ENCODE measurements around the gene HIPK2.

Gene HIPK2

DNA sequence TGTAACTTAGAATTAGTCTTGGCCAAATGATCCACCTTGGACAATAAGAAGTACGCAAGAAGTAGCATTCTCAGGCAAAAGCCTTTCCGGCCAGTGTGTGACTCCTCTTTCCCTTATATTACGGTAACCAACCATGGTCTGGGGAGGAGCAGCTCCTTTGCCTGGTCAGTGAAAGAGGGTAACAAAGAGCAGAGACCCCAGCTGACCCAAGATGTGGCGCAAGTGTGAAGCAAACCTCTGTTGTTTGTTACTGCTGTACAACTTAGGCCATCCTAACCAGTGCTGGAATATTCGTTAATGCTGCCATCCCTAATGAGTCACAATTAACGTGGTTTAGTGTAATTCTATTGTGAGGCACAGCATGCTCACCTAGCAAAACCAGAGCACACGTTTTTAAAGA lies 44.0 kb downstream of the HIPK2 start:
- H3K4me3 ChIP-seq (ENCODE audit: low read depth, low read length): no peak overlapping the region
- peaks cover 32% of the 10 kb centered on the region for H3K4me1 ChIP-seq
- H3K4me2 ChIP-seq (ENCODE audit: low read length): no peak overlapping the region
- no peak overlapping the region for H2AFZ ChIP-seq
- H3K9me3 ChIP-seq (ENCODE audit: control insufficient read depth, low read length): no peaks in the 10 kb centered on the region
- H3K36me3 ChIP-seq (ENCODE audit: control insufficient read depth, insufficient read depth, low read length): no peaks in the 10 kb centered on the region
- H3K9ac ChIP-seq: no peak overlapping the region
- H3K79me2 ChIP-seq: peaks cover 28% of the 10 kb centered on the region
- TF ChIP-seq, protein P1, sequence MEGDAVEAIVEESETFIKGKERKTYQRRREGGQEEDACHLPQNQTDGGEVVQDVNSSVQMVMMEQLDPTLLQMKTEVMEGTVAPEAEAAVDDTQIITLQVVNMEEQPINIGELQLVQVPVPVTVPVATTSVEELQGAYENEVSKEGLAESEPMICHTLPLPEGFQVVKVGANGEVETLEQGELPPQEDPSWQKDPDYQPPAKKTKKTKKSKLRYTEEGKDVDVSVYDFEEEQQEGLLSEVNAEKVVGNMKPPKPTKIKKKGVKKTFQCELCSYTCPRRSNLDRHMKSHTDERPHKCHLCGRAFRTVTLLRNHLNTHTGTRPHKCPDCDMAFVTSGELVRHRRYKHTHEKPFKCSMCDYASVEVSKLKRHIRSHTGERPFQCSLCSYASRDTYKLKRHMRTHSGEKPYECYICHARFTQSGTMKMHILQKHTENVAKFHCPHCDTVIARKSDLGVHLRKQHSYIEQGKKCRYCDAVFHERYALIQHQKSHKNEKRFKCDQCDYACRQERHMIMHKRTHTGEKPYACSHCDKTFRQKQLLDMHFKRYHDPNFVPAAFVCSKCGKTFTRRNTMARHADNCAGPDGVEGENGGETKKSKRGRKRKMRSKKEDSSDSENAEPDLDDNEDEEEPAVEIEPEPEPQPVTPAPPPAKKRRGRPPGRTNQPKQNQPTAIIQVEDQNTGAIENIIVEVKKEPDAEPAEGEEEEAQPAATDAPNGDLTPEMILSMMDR (IDR thresholded peaks at IDR 0.05): no peak
- H3K27me3 ChIP-seq (ENCODE audit: control insufficient read depth, insufficient read depth, low read length): no peaks in the 10 kb centered on the region
- peak overlapping the region; percentile 36 for H3K27ac ChIP-seq

DNA sequence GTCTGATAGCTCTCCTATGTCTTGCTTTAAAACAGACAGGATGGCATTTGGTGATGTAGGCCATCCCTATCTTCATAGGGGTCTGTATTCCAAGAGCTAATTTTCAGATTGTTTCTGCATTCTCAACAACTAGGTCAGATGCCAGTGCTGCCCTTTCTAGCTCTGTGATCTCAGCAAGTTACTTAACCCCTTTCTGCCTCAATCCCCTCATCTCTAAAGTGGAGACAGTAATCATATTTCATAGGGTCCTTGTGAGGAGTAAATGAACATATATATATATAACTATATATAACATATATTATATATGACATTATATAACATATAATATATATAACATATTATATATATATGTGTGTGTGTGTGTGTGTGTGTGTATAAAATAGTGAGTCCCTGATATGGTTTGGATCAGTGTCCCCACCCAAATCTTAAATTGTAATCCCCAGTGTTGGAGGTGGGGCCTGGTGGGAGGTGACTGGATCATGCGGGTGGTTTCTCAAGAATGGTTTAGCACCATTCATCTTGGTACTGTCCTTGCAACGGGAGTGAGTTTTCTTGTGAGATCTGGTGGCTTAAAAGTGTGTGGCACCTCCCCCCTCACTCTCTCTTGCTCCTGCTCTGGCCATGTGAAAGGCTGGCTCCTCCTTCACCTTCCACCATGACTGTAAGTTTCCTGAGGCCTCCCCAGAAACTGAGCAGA lies 45.2 kb downstream of the HIPK2 start:
- Histone ChIP-seq H3K4me3 (ENCODE audit: low read depth, low read length) (no peak overlapping the region), H3K27me3 (ENCODE audit: control insufficient read depth, insufficient read depth, low read length) (no peaks in the 10 kb centered on the region), H3K36me3 (ENCODE audit: control insufficient read depth, insufficient read depth, low read length) (no peaks in the 10 kb centered on the region), H3K9me3 (ENCODE audit: control insufficient read depth, low read length) (no peaks in the 10 kb centered on the region), H3K79me2 (peaks cover 33% of the 10 kb centered on the region), H3K4me2 (ENCODE audit: low read length) (no peak overlapping the region), H3K27ac (no peak overlapping the region), H2AFZ (no peak overlapping the region), H3K4me1 (peaks cover 21% of the 10 kb centered on the region), H3K9ac (no peak overlapping the region)
- TF ChIP-seq, protein P1 (IDR thresholded peaks at IDR 0.05): no peak

DNA sequence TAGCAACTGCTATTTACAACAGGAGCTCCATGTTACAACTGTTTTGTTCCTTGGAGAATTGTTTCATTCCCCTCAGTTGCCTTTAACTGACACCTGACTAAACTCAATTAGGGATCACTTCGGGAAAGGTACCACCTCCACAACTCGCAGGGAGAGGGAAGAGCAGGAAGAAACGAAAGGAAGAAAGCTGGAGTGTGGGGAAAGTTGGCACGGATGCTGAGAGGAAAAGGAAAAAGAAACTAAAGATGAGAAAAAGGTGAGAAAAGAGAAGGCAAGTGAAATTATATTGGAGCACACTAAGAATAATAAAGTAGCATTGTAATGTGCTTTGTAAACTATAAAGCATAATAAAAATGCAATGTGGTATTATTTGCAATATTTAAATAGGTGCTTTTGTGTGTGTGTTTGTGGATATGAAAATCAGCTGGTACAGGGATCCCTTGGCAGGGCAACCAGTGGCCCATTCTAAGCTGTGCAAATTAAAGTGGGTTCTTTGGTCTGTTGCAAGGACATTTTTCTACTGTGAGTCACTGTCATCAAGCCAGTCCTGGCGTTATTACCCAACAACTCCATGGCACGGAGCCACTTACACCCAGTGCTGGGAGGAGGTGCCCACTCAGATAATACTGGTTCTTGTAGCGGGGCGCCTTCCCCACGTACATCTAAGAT lies 45.9 kb downstream of the HIPK2 start:
- Histone ChIP-seq H3K9ac (no peak overlapping the region), H3K4me1 (peaks cover 20% of the 10 kb centered on the region), H3K4me3 (ENCODE audit: low read depth, low read length) (no peak overlapping the region), H3K27ac (no peak overlapping the region), H2AFZ (no peak overlapping the region), H3K9me3 (ENCODE audit: control insufficient read depth, low read length) (no peaks in the 10 kb centered on the region), H3K79me2 (peaks cover 37% of the 10 kb centered on the region), H3K36me3 (ENCODE audit: control insufficient read depth, insufficient read depth, low read length) (no peaks in the 10 kb centered on the region), H3K4me2 (ENCODE audit: low read length) (no peak overlapping the region), H3K27me3 (ENCODE audit: control insufficient read depth, insufficient read depth, low read length) (no peaks in the 10 kb centered on the region)
- TF ChIP-seq, protein P1 (IDR thresholded peaks at IDR 0.05): no peak

DNA sequence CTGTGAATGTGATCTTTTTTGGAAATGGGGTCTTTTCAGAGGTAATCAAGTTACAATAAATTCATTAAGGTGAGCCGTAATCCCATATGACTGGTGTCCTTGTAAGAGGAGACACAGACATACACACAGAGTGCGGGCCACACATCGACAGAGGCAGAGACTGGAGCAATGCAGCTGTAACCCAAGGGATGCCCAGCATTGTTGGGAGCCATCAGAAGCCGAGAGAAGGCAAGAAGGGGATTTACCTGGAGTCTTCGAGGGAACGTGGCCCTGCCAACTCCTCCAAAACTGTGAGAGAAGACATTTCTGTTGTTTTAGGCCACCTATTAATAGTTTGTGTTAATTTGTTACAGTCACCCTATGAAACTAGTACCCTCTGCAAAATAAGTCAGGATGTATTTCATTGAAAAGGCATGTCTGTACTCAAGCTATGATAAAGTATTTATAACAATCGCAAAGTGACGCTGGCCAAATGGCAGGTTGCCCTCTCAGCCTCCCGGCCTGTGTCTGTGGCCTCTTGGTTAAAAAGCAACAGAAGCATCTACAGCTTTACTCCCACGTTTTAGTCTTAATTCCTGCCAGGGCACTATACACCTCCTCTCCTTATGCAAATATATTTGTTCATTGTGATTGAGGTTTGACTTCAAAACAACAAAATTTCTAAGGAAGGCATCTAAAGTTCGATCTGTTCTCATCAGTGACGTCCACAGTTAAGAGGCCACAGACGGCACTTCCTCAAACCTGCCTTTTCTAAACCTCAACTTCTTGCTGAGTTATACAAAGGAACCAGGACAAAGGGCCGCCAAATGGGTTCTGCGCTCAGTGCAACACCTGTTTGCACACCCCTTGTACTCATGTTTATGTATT lies 46.8 kb downstream of the HIPK2 start:
- H3K4me2 ChIP-seq (ENCODE audit: low read length): no peak overlapping the region
- TF ChIP-seq, protein P1 (IDR thresholded peaks at IDR 0.05): no peak
- no peaks in the 10 kb centered on the region for H3K27me3 ChIP-seq (ENCODE audit: control insufficient read depth, insufficient read depth, low read length)
- no peak overlapping the region for H2AFZ ChIP-seq
- H3K4me1 ChIP-seq: peaks cover 15% of the 10 kb centered on the region
- no peak overlapping the region for H3K27ac ChIP-seq
- H3K36me3 ChIP-seq (ENCODE audit: control insufficient read depth, insufficient read depth, low read length): no peaks in the 10 kb centered on the region
- no peaks in the 10 kb centered on the region for H3K9me3 ChIP-seq (ENCODE audit: control insufficient read depth, low read length)
- no peak overlapping the region for H3K9ac ChIP-seq
- H3K4me3 ChIP-seq (ENCODE audit: low read depth, low read length): no peak overlapping the region
- peaks cover 38% of the 10 kb centered on the region for H3K79me2 ChIP-seq
